IPS DF 4.7 (cell line): ENCODE data around the gene G3BP1.
"Not testable (repeated sequence)": the region's sequence is repeated elsewhere in the genome, so short reads cannot be mapped to it uniquely, and the experiment has no call there.

Experiments used
- DNase-seq: peaks from one replicate; pipeline ENCODE4 v3.0.0-alpha.2; 2013; ENCODE audit warnings: low spot score; ENCODE audit errors: extremely low read depth

Gene G3BP1

DNA sequence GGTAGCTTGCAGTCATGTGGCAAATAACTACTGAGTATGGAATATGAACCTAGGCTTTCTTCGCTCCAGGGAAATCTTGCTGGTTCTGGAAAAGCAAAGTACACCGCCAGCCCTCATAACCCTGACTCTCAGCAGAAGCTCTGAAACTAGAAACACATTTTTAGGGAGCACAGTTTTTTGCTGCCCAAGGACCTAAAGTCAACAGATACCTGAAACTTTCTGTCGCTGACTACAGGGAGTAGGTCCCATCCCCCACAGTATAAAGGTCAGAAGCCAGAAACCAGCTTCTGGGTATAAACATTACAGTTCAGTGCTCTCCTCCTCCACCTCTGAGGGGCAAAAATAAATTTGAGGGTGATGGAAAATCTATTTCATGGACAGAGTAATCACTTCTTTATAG is 16.4 kb upstream of the G3BP1 start:
- DNase-seq: no peak

DNA sequence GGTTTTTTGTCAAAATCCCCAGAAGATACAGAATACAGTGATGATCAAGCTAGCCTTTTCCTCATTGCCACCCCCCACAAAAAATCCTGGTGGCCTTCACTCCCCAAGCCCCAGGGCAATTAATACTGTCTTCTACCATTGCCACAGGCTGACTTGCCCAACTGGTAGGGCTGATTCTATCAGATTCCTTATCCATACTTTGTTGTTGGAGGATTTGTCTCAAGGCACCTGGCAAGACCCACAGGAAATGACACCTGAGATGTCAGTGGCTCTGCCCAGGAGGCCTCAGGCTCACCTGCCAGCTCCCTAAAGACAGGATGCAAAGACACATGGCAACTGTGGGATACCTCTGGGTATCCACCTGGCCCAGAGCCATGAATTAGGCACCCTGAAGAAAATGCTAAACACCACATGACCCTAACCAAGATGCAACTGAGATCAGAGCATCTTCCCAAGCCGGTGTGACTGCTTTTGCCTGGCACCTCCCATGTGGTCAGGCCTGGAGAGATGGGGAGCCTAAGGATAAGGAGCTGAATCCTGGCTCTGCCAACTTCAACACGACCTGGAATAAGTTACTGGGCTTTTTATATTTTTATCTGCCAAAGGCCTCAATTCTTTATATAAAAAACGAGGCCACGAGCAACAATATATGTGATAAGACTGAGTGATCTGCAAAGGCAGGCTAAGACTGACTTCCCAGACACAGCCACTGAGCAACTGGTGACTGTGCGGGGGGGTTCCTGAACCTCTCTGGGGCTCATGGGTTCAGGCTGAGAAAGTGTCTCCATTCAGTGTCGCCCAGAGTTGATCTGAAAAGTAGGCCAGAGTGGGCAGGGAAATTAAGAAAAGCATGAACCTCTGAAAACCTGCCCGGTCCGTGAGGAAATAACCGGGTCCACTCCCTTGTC is 14.3 kb upstream of the G3BP1 start:
- no peak for DNase-seq

DNA sequence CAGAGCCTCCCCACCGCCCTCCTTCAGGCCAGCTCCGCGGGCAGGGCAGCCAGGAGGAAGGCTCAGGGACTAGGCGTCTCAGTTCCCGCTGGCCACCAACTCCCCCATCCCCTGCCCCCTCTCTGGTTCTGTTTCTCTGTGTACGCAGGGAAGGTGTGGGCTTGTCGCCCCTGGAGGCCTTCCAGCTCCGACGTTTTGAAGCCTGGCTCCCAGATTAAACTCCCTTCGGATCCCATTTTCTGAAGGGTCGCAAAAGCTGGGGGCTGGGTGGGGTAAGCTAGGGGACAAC is 13.7 kb upstream of the G3BP1 start:
- DNase-seq: no peak

DNA sequence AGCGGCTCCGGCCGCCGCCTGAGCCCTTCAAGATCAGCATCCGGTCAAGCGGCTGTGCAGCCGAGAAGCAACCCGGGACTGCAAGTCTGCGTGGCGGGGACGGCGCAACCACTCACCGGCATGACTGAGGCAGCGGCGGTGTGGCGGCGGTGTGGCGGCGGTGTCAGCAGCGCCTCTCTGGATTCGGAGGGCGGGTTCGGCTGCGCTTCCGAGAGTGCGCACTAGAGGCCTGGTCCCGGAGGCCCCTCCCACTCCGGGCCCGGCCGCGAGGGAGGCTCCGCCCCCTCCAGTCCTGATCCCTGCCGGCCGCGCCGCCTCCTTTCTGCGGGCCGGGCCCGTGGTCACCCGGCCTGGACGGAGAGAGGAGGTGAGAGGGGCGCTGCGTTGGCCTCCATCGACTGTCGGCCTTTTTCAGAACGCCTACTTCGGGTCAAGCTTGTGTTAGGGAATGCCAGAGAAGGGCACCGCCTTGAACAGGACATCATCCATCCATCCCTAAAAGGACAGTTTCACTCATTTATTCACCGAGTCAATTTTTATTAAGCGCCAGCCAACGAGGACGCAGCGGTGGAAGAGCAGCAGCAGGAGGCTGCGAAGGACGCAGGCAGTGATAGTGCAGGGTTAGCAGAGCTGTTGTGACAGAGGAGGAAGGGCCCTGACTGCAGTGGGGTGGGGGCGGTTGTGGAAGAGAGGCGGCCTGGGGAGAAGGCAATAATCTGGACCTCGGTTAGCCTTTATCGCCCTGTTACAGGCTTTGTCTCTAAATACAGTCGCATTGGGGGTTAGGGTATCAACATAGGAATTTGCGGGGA is 13.1 kb upstream of the G3BP1 start, which contains the start of gene ATOX1:
TSS of gene ATOX1 (minus strand) at position 202 of the 812 bp plus-strand sequence. CDS start at position 122, 80 bp downstream.
- DNase-seq: no peak

DNA sequence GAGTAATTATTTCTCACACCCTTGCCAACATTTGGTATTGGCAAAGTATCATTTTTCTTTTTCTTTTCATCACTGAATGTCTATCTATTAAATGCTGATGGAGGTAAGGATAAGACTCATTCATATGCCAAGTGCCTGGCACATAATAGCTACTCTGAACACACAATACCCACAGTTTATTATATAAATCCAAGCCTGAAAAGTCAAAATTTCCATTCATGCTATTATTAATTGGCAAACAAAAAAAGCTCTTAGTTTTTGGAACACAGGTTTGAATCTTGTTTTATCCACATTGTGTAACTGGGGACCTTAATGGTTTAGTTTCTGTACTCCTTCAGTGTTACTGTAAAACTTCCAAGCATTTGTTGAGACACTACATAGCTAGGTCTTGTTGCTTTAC is 7.0 kb upstream of the G3BP1 start:
- no peak for DNase-seq

DNA sequence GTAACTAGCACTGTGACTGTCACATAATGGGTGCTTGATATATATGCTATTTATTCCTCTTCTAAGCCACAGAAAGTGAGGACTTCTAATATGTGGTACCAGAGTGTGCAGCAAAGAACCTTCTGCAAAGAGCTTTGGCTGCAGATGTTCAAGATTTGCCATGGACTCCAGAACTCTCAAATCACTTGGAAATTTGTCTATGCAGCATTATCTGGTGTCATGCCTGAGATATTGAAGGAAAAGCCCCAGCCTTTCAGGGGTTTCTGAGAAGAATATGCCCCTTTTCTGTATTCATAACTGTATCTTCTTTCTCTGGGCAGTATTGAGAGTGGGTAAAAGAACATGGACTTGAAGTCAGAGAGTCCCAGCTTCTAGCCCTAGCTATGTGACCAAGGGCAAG is 4.8 kb upstream of the G3BP1 start:
- DNase-seq: no peak

DNA sequence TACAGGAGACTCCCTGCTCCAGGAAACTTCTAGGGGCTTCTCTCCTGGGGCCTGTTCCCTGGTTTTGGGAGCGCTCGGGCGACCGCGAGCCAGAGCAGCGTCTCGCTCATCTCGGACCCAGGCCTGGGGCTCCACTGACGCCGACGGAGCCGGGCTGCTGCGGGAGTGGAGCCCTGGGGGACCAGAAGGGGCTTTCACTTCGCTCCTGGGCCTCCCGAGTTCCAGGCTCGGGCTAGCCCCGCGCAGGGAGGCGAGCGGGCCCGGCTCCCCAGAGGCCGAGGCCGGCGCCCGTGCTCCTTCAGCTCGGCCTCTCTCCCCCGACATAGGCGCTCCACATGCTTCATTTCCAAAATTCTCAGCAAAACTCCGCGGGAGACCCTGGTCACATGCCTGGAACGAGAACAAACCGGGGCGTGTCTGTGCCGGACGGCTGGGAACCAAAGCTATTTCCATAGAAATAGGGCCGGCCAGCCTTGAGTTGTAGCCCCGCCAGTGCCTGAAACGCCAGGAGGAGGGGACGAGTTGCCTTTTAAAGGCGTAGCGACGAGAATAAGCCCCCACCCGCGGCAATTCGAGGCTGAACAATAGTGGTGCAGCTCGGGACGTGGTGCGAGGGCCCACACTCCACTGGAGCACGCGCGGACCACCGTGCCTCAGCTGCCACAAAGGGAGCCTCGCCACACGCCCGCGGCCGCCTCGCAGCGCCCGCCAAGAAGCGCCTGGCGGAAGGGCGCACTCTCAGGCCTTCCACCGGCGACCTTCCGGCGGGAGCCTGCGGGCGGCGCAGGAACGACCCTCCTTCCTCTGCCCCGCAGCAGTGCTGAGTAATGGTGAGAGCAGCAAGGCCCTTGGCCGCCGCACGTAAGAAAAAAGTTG is 1.1 kb upstream of the G3BP1 start:
- DNase-seq: no peak

DNA sequence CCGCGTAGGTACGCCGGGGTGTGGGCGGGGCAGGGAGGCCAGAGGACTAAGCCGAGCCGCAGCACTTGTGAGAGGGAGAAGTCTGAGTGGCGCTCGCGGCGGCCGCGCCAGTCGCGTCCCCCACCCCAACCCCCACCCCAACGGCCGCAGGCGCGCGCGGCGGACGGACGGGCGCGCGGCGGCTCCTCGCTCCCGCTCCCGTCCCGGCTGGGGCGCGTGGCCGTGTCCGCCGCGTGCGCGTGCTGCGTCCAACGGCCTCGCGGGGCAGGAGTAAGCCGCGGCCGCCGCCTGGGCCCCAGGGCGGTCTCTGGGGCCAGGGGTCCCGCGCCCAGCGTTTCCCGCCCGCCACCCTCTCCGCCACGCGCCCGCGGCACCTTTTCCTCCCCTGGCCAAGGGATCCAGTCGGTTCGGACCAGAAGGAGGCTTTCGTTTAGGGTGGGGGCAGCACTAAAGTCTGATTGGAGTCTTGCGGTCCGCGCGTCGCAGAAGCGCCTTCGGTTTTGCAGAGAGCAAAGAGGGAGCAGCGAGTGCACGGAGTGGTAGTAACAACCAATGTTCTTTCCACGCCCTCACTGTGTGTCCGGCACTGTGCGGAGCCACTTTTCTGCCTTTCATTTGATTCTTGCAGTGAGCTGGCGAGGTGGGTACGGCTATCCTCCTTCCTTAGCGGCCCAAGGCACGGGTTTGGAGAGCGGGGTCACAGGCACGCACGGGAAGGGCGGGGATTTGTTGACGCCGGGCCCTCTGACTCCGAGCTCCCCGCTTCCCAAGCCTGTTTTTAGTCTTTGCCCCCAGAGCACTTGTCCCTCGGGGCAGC is 483 bp downstream of the G3BP1 start:
- DNase-seq: no peak

DNA sequence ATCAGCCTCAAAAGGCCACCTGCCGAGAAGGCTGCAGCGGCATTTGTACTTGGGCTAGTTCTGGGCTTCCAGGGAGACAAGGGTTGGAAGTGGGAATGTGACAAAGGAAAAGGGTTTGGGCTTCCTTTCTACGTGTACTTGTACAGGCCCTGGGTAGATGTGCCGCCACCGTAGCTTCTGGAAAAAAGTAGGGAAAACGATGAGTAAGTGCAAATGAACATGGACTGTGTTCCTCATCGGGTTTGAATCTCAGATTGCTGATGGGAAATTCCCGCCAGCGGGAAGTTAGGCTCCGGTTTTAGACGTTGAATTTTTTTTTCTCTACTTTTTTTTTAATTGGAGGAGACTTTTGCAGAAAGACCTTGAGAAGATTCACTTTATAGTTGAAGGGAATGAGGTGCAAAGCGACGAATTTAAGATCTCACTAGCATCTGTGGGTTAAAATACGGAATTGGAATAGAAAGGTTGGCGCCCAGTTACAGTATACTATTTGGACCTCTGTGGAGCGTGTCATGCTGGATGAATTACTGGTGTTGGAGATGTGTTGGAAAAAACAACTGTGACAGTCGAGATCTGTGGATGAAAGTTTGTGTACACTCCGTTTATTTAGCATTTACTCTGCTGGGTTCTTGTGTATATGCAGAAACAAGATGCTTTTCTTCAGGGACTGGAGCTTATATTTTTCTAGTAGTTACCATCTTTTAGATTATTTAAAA is 1.2 kb downstream of the G3BP1 start:
- no peak for DNase-seq

DNA sequence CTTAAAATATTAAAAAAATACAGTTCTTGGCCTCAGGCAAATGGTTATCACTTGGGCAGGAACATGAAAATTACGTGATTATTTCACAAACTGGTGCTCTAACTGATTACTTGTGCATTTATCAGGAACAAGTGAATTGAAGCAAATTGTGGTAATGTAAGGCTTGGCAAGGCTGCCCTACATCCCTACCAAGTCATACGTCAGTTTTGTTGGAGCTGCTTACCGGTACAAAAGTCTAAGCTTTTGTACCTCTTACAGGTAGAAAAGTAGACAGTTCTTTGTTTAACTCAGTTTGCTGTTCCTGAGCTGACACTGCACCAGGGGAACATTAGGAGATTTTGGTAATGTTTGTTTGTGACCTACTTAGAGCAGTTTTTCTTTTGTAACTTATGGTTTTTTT is 2.2 kb downstream of the G3BP1 start:
- DNase-seq: no peak

DNA sequence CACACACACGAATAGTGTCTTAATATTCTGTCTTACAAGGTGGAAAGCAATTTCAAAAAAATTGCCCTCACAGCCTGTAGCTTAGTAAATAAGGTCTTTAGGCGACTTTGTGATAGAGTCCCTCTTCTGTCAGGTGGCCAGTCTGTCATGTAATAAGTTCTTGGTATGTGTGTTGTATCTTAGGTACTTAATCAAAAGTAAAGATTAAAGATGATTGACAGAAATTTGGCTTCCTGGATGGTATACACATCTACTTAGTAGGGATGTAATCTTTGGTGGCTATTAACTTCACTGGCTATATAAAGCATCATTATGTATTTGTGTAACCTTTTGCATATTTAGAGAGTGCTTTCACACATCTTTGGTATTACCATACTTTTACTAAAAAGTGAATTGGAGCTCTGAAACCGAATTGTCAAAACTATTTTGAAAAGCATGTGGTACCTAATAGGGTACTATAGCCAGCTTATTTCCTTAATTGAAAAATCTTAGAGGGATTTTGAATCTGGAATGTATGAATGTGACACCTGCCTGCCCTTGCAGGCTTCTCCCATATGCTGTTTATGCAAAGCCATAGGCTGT is 3.4 kb downstream of the G3BP1 start:
- DNase-seq: no peak

DNA sequence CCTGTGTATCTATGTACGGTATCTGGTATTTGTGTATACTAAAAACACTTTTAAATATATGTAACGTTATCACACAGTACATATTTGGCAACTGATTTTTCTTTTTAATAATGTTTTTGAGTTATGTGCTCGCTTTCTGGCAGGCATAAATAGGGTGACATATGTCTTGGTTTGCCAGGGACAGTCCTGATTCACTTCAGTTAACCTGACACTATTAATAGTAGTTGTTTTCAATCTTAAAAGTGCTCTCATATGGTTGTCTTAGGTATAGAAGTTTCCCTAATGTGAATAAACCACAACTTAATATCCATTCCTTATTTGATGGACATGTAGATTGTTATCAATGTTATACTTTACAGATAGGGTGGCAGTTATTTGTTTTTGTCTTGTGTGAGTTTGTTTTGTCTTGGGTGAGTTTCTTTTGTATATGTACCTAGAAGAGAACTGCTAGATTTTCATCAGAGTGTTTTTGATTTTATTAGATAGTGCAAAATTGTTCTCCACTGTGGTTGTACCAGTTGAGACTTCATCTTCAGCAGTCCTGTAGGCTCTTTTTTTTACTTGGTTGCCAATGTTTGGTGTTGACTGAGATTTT is 7.9 kb downstream of the G3BP1 start:
- no peak for DNase-seq

DNA sequence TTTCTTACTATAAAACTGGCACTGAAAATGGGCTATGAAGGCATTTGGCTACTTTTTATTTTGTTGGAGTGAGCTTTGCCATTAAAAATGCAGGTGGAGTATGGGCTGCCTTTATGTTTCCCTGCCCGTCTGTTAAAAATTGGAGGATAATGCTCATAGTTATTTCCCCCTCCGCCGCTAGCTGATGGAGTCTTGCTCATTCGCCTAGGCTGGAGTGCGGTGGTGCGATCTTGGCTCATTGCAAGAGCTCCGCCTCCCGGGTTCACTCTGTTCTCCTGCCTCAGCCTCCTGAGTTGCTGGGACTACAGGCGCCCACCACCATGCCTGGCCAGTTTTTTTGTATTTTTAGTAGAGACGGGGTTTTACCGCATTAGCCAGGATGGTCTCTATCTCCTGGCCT is 8.6 kb downstream of the G3BP1 start:
- DNase-seq: no peak

DNA sequence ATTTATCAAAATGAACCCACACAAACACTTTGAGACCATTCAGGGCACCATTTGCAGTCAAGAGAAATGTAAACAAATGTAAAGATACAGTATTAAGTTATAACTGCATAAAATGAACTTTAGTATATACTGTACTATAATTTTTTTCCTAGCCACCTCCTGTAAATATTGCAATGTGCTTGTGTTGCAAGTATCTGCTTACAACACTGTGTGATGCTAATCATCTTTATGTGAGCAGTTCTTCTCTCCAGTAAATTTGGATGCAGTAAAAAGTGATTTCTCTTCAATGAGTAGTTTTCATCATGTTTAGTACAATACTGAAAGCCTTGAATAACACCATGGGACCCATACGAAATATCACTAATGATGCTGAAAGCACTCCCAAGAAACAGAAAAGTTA is 9.4 kb downstream of the G3BP1 start:
- no peak for DNase-seq

DNA sequence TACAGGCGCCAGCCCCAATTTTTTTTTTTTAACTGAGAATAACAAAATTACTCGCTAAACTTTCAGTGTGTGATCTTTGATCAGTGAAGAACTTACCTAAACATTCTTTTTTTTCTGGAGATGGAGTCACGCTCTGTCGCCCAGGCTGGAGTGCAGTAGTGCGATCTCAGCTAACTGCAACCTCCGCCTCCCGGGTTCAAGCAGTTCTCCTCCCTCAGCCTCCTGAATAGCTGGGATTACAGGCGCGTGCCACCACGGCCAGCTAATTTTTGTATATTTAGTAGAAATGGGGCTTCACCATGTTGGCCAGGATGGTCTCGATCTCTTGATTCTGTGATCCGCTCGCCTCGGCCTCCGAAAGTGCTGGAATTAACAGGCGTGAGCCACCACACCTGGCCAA is 11.9 kb downstream of the G3BP1 start:
- not testable (repeated sequence) for DNase-seq

DNA sequence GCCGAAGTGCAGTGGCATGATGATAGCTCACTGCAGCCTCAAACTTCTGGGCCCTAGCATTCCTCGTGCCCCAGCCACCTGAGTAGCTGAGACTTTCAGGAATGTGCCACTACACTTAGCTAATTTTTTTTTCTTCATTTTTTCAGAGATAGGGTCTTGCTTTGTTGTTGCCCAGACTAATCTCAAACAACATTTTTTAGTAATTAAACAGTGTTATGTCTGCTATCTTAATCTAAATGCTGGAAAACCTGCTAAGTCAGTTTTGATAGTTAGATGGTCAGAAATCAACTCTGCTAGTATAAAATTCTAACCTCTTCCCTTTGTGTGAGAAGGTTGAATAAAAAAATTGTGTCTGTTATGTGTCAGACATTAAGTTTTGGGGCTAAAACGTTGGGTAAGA is 12.4 kb downstream of the G3BP1 start:
- DNase-seq: no peak

DNA sequence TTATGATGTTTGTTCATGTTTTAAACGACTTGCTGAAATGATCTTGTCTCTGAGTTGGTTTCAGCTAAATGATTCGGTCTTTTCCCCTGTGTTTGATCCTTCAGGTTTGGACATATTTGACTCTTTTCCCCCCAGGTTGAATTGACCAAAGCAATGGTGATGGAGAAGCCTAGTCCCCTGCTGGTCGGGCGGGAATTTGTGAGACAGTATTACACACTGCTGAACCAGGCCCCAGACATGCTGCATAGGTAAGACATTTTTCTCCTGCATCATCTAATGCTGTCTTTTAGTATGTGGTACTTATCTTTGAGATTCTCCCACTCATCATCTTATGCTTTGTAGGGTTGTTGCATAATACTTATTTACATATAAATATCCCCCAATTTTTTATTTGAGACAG is 14.7 kb downstream of the G3BP1 start:
- DNase-seq: no peak

DNA sequence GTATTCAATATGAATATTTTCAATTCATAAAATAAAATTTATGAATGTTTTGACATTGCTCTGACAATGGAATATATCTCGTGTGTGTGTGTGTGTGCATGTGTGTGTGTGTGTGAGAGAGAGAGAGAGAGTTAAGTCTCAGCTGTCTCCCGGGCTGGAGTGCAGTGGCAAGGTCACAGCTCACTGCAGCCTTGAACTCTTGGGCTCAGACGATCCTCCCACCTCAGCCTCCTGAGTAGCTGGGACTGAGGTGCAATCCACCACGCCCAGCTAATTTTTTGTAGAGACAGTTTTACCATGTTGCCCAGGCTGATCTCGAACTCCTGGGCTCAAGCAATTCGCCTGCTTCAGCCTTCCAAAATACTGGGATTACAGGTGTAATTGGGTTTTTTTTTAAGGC is 16.1 kb downstream of the G3BP1 start:
- no peak for DNase-seq

DNA sequence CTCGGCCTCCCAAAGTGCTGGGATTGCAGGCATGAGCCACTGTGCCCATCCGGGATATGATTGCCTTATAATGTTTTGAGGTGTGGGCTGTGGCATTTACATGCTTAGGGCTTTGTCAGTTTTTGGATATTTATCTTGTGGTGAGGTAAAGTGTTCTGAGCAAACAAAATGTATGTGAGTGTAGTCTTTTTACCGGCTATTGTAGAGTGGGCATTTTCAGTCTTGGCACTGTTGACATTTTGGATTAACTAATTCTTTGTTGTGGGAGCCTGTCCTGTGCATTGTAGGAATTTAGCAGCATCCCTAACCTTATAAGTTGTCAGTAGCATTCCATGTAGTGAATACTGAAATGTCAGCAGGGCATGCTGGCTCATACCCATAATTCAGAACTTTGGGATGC is 21.6 kb downstream of the G3BP1 start:
- DNase-seq: no peak

DNA sequence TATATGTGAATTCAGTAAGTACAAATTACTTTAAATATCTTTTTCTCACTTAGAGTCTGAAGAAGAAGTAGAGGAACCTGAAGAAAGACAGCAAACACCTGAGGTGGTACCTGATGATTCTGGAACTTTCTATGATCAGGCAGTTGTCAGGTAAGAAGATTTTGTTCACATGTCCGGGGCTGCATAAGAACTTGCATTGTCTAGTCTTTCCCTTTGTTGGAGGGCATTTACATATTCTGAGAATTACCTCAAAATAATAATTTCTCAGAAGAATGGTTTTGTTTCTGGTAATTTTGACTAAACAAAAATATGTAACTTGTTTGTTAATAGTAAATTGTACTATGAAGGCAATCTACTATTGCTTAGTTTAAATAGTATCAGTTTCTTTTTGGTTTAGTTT is 23.7 kb downstream of the G3BP1 start:
- no peak for DNase-seq
